GM10248 (cell line): Measurements from ENCODE around the gene PTCHD4.
"Not testable (repeated sequence)": the region's sequence is repeated elsewhere in the genome, so short reads cannot be mapped to it uniquely, and the experiment has no call there.

Source experiments
- CTCF ChIA-PET: fragments of 300-600 bp; sonication (Branson Sonifier 250); formaldehyde crosslinking; extraction: SDS; loops from one replicate; lab custom pipeline; 2021; ENCODE audit warnings: antibody characterized with exemption; lab: Yijun Ruan, JAX
- POLR2A ChIA-PET: fragments of 350-650 bp; sonication (Branson Sonifier 250); formaldehyde crosslinking; extraction: SDS; loops from one replicate; lab custom pipeline; 2020; ENCODE audit warnings: antibody characterized with exemption; lab: Yijun Ruan, JAX
- DNase-seq: peaks from one replicate; pipeline ENCODE4 v3.0.0; 2012; ENCODE audit errors: extremely low spot score
- CTCF ChIP-seq: IDR thresholded peaks from 2 replicates; pipeline ENCODE4 v1.5.1; 2012; ENCODE audit warnings: mild to moderate bottlenecking, low read depth; ENCODE audit errors: extremely low read depth, missing control alignments, control extremely low read depth

Gene PTCHD4

GRCh38 chr6:48116699-48117645 is 6.0 kb upstream of the PTCHD4 start:
- no peak for DNase-seq
- POLR2A ChIA-PET, result no interaction called here
- TF ChIP-seq CTCF, result no peak
- CTCF ChIA-PET, result no interaction called here

- ChIA-PET CTCF (interaction anchor here (1.1 kb wide), 1 partner anchor 11 kb away, joined by 4 read pairs; no protein-coding TSS in a partner anchor), POLR2A (no interaction called here)
- no peak for DNase-seq
- TF ChIP-seq CTCF, result no peak
Observed at GRCh38 chr6:48113130-48113529, 2.1 kb upstream of the PTCHD4 start.

GRCh38 chr6:48111575-48111974 is 578 bp upstream of the PTCHD4 start:
- DNase-seq, result no peak

GRCh38 chr6:48110436-48111142 is 408 bp downstream of the PTCHD4 start:
- CTCF ChIA-PET, result no interaction called here

More at GRCh38 chr6:48111575-48111974, 578 bp upstream of the PTCHD4 start:
- TF ChIP-seq CTCF, result no peak
- CTCF ChIA-PET, result no interaction called here
- POLR2A ChIA-PET, result no interaction called here

GRCh38 chr6:48109944-48110343 is 1.1 kb downstream of the PTCHD4 start:
- TF ChIP-seq CTCF, result no peak
- ChIA-PET POLR2A (no interaction called here), CTCF (no interaction called here)
- DNase-seq, result no peak

More at GRCh38 chr6:48110436-48111142, 408 bp downstream of the PTCHD4 start:
- DNase-seq, result no peak
- TF ChIP-seq CTCF, result no peak
- POLR2A ChIA-PET, result no interaction called here

- CTCF ChIA-PET, POLR2A ChIA-PET, DNase-seq: not testable (repeated sequence)
Observed at GRCh38 chr6:48102476-48103195, 8.4 kb downstream of the PTCHD4 start.
